ENCODE data around the gene WFS1. TPM values are rescaled to one million over a fixed set of nuclear protein-coding genes. Genes with fewer than 3 reads are reported as not detected.

Gene WFS1
- total and polyA plus RNA-seq, 2 of the 13 experiments (the other 11 are each of a cell fraction or from before 2014, with no cell fraction given) = 39.1 to 42.2 TPM

DNA sequence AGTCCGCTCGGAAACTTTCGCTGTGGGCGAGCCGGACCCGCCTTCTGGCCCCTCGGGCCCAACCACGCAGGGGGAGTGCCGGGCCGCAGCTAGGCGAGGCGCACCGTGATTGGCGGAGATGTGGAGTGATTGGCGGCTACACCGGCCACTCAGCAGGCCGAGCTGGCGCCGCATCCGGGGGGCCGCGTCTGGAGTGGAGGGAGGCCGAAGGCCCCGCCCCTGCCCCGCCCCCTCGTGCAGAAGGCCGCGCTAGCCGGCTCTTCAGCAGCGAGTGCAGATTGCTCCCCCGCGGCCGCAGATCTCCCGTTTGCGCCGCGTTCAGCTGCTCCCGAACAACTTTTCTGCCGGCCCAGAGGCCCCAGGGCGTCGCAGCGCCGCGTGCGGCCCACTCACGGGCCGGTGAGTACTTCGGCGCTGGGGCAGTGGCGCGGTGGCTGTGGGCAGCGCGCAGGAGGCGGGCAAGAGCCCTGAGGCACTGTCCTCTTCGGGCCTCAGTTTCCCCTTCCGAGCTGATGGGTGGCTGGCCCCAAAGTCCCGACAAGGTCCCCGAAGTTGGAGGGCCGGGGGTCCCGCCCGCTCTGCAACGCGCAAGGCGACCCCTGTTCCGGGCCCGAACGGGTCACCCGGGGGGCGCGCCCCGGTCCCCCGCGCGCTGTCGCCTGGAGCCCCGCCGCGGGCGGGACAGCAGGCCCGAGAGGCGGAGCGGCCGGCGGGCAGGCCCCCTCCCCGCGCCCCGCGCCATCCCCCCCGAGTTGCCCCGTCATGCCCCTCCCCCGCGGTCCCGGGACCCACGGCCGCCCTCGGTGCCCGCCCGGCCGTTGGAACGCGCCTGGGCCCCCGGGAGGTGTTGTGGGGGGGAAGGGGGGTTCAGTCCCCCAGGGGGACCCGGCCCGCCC lies at the start of gene WFS1 (continued):
- TF ChIP-seq, protein P1, sequence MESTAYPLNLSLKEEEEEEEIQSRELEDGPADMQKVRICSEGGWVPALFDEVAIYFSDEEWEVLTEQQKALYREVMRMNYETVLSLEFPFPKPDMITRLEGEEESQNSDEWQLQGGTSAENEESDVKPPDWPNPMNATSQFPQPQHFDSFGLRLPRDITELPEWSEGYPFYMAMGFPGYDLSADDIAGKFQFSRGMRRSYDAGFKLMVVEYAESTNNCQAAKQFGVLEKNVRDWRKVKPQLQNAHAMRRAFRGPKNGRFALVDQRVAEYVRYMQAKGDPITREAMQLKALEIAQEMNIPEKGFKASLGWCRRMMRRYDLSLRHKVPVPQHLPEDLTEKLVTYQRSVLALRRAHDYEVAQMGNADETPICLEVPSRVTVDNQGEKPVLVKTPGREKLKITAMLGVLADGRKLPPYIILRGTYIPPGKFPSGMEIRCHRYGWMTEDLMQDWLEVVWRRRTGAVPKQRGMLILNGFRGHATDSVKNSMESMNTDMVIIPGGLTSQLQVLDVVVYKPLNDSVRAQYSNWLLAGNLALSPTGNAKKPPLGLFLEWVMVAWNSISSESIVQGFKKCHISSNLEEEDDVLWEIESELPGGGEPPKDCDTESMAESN (CRISPR knock-in tag; conservative IDR thresholded peaks at IDR 0.05) = peak; percentile 60
- TF ChIP-seq, protein P2, sequence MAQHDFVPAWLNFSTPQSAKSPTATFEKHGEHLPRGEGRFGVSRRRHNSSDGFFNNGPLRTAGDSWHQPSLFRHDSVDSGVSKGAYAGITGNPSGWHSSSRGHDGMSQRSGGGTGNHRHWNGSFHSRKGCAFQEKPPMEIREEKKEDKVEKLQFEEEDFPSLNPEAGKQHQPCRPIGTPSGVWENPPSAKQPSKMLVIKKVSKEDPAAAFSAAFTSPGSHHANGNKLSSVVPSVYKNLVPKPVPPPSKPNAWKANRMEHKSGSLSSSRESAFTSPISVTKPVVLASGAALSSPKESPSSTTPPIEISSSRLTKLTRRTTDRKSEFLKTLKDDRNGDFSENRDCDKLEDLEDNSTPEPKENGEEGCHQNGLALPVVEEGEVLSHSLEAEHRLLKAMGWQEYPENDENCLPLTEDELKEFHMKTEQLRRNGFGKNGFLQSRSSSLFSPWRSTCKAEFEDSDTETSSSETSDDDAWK (CRISPR knock-in tag; IDR thresholded peaks at IDR 0.05) = no peak
- TF ChIP-seq, protein P3, sequence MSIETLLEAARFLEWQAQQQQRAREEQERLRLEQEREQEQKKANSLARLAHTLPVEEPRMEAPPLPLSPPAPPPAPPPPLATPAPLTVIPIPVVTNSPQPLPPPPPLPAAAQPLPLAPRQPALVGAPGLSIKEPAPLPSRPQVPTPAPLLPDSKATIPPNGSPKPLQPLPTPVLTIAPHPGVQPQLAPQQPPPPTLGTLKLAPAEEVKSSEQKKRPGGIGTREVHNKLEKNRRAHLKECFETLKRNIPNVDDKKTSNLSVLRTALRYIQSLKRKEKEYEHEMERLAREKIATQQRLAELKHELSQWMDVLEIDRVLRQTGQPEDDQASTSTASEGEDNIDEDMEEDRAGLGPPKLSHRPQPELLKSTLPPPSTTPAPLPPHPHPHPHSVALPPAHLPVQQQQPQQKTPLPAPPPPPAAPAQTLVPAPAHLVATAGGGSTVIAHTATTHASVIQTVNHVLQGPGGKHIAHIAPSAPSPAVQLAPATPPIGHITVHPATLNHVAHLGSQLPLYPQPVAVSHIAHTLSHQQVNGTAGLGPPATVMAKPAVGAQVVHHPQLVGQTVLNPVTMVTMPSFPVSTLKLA (IDR thresholded peaks at IDR 0.05) = 0 out of 2 replicates have a peak, but pooled peaks have one; percentile 24
- 0 out of 2 replicates have a peak, but pooled peaks have one; percentile 41 for TF ChIP-seq ZNF343 (CRISPR knock-in tag; IDR thresholded peaks at IDR 0.05)
- TF ChIP-seq, protein P4, sequence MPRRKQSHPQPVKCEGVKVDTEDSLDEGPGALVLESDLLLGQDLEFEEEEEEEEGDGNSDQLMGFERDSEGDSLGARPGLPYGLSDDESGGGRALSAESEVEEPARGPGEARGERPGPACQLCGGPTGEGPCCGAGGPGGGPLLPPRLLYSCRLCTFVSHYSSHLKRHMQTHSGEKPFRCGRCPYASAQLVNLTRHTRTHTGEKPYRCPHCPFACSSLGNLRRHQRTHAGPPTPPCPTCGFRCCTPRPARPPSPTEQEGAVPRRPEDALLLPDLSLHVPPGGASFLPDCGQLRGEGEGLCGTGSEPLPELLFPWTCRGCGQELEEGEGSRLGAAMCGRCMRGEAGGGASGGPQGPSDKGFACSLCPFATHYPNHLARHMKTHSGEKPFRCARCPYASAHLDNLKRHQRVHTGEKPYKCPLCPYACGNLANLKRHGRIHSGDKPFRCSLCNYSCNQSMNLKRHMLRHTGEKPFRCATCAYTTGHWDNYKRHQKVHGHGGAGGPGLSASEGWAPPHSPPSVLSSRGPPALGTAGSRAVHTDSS (CRISPR knock-in tag; conservative IDR thresholded peaks at IDR 0.05) = no peak
- TF ChIP-seq, protein P5, sequence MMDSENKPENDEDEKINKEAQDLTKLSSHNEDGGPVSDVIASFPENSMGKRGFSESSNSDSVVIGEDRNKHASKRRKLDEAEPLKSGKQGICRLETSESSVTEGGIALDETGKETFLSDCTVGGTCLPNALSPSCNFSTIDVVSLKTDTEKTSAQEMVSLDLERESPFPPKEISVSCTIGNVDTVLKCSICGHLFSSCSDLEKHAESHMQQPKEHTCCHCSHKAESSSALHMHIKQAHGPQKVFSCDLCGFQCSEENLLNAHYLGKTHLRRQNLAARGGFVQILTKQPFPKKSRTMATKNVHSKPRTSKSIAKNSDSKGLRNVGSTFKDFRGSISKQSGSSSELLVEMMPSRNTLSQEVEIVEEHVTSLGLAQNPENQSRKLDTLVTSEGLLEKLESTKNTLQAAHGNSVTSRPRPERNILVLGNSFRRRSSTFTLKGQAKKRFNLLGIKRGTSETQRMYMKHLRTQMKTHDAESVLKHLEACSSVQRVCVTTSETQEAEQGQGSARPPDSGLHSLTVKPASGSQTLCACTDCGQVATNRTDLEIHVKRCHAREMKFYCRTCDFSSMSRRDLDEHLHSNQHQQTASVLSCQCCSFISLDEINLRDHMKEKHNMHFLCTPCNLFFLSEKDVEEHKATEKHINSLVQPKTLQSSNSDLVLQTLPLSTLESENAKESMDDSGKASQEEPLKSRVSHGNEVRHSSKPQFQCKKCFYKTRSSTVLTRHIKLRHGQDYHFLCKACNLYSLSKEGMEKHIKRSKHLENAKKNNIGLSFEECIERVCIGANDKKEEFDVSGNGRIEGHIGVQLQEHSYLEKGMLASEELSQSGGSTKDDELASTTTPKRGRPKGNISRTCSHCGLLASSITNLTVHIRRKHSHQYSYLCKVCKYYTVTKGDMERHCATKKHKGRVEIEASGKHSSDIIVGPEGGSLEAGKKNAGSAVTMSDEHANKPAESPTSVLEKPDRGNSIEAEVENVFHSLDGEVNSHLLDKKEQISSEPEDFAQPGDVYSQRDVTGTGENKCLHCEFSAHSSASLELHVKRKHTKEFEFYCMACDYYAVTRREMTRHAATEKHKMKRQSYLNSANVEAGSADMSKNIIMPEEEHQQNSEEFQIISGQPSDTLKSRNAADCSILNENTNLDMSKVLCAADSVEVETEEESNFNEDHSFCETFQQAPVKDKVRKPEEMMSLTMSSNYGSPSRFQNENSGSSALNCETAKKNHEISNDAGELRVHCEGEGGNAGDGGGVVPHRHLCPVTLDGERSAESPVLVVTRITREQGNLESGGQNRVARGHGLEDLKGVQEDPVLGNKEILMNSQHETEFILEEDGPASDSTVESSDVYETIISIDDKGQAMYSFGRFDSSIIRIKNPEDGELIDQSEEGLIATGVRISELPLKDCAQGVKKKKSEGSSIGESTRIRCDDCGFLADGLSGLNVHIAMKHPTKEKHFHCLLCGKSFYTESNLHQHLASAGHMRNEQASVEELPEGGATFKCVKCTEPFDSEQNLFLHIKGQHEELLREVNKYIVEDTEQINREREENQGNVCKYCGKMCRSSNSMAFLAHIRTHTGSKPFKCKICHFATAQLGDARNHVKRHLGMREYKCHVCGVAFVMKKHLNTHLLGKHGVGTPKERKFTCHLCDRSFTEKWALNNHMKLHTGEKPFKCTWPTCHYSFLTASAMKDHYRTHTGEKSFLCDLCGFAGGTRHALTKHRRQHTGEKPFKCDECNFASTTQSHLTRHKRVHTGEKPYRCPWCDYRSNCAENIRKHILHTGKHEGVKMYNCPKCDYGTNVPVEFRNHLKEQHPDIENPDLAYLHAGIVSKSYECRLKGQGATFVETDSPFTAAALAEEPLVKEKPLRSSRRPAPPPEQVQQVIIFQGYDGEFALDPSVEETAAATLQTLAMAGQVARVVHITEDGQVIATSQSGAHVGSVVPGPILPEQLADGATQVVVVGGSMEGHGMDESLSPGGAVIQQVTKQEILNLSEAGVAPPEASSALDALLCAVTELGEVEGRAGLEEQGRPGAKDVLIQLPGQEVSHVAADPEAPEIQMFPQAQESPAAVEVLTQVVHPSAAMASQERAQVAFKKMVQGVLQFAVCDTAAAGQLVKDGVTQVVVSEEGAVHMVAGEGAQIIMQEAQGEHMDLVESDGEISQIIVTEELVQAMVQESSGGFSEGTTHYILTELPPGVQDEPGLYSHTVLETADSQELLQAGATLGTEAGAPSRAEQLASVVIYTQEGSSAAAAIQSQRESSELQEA (CRISPR knock-in tag; IDR thresholded peaks at IDR 0.05; ENCODE audit: not compliant biosample characterization) = no peak
- TF ChIP-seq, protein P6, sequence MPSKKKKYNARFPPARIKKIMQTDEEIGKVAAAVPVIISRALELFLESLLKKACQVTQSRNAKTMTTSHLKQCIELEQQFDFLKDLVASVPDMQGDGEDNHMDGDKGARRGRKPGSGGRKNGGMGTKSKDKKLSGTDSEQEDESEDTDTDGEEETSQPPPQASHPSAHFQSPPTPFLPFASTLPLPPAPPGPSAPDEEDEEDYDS (CRISPR knock-in tag; IDR thresholded peaks at IDR 0.05) = peak; percentile 34; the same call in 1 of the 2 replicates
